Prostate gland (tissue), 2 donors: ENCODE results near the gene HOXB6.

Source experiments
- POLR2A ChIP-seq: fragments of 450-650 bp; IDR thresholded peaks from one replicate; pipeline ENCODE4 v1.6.1; 2016; ENCODE audit warnings: antibody characterized with exemption, mild to moderate bottlenecking
- POLR2AphosphoS5 ChIP-seq: sonication (generic); formaldehyde crosslinking; IDR thresholded peaks from one replicate; pipeline ENCODE4 v1.6.1; 2017; ENCODE audit warnings: antibody characterized with exemption
- TF ChIP-seq, protein P1 (sequence below), 4 experiments: fragments of 200-600 bp in 2 of 4; fragments of 450-650 bp in 2 of 4; sonication (generic) in 2 of 4; IDR thresholded peaks; 1 replicate in 3 of 4; 2 replicates in 1 of 4; pipeline ENCODE4 v1.5.1; 2016 to 2019; ENCODE audit warnings: antibody characterized with exemption in 4 of 4, mild to moderate bottlenecking in 2 of 4, moderate library complexity in 2 of 4

DNA sequence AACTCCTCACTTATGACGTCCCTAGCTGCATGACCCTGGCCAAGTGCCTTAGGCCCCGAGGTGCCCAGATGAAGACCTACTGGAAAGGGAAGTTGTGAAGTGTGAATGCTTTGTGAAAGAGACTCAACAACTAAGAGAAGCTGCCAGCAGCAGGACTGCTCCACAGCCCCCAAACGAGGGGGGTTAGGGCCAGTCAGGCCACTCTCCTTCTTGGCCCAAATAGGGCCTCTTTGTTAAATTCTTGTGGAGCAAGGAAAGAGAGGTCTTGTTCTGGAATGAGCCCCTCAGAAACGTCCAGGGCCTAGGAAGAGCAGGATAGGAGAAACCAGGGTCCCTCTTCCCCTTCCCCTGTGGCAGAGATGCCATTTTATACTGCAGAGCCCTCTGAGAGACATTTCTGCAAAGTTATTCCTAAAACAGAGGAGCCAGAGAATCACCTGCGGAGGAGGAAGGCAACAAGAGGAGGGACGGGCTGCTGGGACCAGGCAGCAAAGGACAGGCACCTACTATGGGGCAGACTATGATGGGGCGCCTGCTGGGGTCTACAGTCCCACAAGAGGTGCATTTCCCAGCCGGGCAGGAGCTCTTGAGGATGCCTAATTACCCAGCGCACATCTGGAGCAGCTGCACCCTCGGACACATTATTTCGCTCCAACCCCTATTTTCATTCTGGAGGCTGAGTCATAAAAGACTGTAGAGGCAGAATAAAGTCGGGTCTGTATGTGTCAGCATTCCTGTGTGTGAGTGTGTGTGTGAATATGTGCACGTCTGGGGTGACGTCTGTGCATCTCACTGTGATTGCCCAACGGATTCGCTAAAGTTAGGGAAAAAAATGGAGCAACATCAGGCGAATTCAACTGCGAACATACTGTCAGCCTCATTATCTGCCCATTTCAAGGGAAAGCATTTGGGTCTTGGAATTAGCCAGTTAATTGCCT lies 32.8 kb upstream of the HOXB6 start:
- TF ChIP-seq, protein P1, sequence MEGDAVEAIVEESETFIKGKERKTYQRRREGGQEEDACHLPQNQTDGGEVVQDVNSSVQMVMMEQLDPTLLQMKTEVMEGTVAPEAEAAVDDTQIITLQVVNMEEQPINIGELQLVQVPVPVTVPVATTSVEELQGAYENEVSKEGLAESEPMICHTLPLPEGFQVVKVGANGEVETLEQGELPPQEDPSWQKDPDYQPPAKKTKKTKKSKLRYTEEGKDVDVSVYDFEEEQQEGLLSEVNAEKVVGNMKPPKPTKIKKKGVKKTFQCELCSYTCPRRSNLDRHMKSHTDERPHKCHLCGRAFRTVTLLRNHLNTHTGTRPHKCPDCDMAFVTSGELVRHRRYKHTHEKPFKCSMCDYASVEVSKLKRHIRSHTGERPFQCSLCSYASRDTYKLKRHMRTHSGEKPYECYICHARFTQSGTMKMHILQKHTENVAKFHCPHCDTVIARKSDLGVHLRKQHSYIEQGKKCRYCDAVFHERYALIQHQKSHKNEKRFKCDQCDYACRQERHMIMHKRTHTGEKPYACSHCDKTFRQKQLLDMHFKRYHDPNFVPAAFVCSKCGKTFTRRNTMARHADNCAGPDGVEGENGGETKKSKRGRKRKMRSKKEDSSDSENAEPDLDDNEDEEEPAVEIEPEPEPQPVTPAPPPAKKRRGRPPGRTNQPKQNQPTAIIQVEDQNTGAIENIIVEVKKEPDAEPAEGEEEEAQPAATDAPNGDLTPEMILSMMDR (IDR thresholded peaks at IDR 0.05): no peak
- TF ChIP-seq POLR2A: no peak
- no peak for TF ChIP-seq POLR2AphosphoS5
